ENCODE data around the gene TNFRSF13B.
"Not testable (repeated sequence)": the region's sequence is repeated elsewhere in the genome, so short reads cannot be mapped to it uniquely, and the experiment has no call there.

TNFRSF13B gene

GRCh38 chr17:17004251-17004996 lies 32.5 kb upstream of the TNFRSF13B start:
- DNase-seq (ENCODE audit: low spot score) = no peak
- no peak overlapping the region for H3K4me3 ChIP-seq
- TF ChIP-seq CTCF (IDR thresholded peaks at IDR 0.05) = no peak
- no peak overlapping the region for H3K27ac ChIP-seq

GRCh38 chr17:17002731-17003715 lies 31.1 kb upstream of the TNFRSF13B start:
- not testable (repeated sequence) for H3K27ac ChIP-seq; H3K4me3 ChIP-seq; DNase-seq (ENCODE audit: low spot score)

GRCh38 chr17:17001874-17002520 lies 30.1 kb upstream of the TNFRSF13B start:
- peak; percentile 97 for TF ChIP-seq CTCF (IDR thresholded peaks at IDR 0.05)
- Histone ChIP-seq H3K27ac (no peak overlapping the region), H3K4me3 (peak overlapping the region; percentile 41)
- DNase-seq (ENCODE audit: low spot score) = no peak

- no peak overlapping the region for H3K4me3 ChIP-seq
- TF ChIP-seq CTCF (IDR thresholded peaks at IDR 0.05) = no peak
- no peak for DNase-seq (ENCODE audit: low spot score)
- no peak overlapping the region for H3K27ac ChIP-seq
These were observed 29.3 kb upstream of the TNFRSF13B start for GRCh38 chr17:17001076-17001777.

GRCh38 chr17:16999931-17000625 lies 28.2 kb upstream of the TNFRSF13B start:
- TF ChIP-seq CTCF (IDR thresholded peaks at IDR 0.05) = no peak
- Histone ChIP-seq H3K4me3 (no peak overlapping the region), H3K27ac (no peak overlapping the region)
- no peak for DNase-seq (ENCODE audit: low spot score)

- Histone ChIP-seq H3K4me3 (no peak overlapping the region), H3K27ac (no peak overlapping the region)
- no peak for DNase-seq (ENCODE audit: low spot score)
- no peak for TF ChIP-seq CTCF (IDR thresholded peaks at IDR 0.05)
These were observed 25.9 kb upstream of the TNFRSF13B start for GRCh38 chr17:16997514-16998429.

- H3K27ac ChIP-seq; DNase-seq (ENCODE audit: low spot score); H3K4me3 ChIP-seq: not testable (repeated sequence)
These were observed 24.8 kb upstream of the TNFRSF13B start for GRCh38 chr17:16996726-16997125.
